ENCODE data around the gene SOX3.

GRCh38 chrX:140500441-140500840 lies 4.4 kb downstream of the SOX3 start:
- no peak for TF ChIP-seq CREB1 (IDR thresholded peaks at IDR 0.05; ENCODE audit: low read depth)
- TF ChIP-seq TCF12 (IDR thresholded peaks at IDR 0.05; ENCODE audit: low read depth): no peak
- no peak for TF ChIP-seq FOXM1 (IDR thresholded peaks at IDR 0.05; ENCODE audit: borderline replicate concordance, low read depth)
- TF ChIP-seq RAD21 (IDR thresholded peaks at IDR 0.05; ENCODE audit: low read depth): no peak
- TF ChIP-seq EGR1 (IDR thresholded peaks at IDR 0.05): no peak
- no peak for TF ChIP-seq YY1 (IDR thresholded peaks at IDR 0.05; ENCODE audit: low read depth)
- no peak for TF ChIP-seq EP300 (IDR thresholded peaks at IDR 0.05; ENCODE audit: borderline replicate concordance)
- TF ChIP-seq REST (IDR thresholded peaks at IDR 0.05; ENCODE audit: low read depth): no peak
- TF ChIP-seq TEAD4 (IDR thresholded peaks at IDR 0.05): no peak
- no peak for TF ChIP-seq CEBPB (IDR thresholded peaks at IDR 0.05)
